ES-I3 (cell line): ENCODE data around the gene SLC8A1.

Experiments
- H3K36me3 ChIP-seq: 2 replicates; pipeline ENCODE4 v1.6.1; 2013; ENCODE audit warnings: mild to moderate bottlenecking, low read length, control low read depth, moderate library complexity; ENCODE audit not compliant: insufficient read depth
- H3K4me1 ChIP-seq: 2 replicates; pipeline ENCODE4 v1.6.1; 2013; ENCODE audit warnings: mild to moderate bottlenecking, control low read depth, low read length; ENCODE audit not compliant: insufficient read depth
- H3K9ac ChIP-seq: 2 replicates; pipeline ENCODE4 v1.6.1; 2013; ENCODE audit warnings: low read depth, mild to moderate bottlenecking, low read length, moderate library complexity
- H3K9me3 ChIP-seq: 2 replicates; pipeline ENCODE4 v1.6.1; 2013; ENCODE audit warnings: mild to moderate bottlenecking, low read length, moderate library complexity; ENCODE audit not compliant: control insufficient read depth, insufficient read depth

Gene SLC8A1

DNA sequence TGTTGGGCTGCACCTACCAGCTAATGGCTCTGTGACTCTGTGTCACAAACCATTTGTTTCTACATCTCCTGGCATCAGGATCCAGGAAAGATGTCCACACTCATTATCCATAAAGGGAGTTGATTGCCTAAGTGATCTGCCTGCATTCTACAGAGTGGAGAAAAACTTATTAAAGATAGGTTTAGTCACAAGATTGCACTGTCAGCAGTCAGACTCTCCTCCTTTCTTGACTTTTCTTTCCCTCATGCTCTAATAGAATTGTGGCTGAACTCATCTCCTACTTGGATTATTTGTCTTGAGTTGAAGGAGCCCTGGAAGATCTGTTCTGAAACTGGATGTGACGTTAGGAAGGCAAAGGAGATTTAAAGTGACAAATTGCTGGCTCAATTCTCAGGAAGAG, 152.7 kb downstream of the SLC8A1 start:
- H3K4me1 ChIP-seq: no peaks in the 10 kb centered on the region
- H3K9me3 ChIP-seq: no peaks in the 10 kb centered on the region
- H3K36me3 ChIP-seq: no peaks in the 10 kb centered on the region
- H3K9ac ChIP-seq: no peak overlapping the region

GRCh38 chr2:40298026-40298425, 153.9 kb downstream of the SLC8A1 start:
- Histone ChIP-seq H3K4me1 (no peaks in the 10 kb centered on the region), H3K9me3 (no peaks in the 10 kb centered on the region), H3K36me3 (no peaks in the 10 kb centered on the region), H3K9ac (no peak overlapping the region)

DNA sequence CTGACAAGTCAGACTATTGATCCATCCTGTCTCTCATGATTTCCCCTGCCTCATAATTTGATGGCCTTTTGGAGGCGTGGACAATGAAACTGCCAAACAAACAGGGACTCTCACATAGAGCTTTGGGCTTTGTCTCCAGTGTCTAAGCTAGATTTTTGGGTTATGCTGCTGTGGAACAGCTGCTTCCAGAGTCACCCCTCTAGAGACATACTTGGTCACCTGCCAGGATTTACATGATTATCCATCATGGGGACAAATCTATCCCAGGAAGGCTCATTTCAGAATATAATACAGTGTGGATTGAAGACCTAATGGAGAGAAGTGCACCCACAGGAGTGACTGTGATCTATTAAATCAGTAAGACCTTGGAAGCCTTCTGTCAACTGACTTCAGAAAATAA, 159.6 kb downstream of the SLC8A1 start:
- no peak overlapping the region for H3K9ac ChIP-seq
- no peaks in the 10 kb centered on the region for H3K4me1 ChIP-seq
- no peaks in the 10 kb centered on the region for H3K9me3 ChIP-seq
- H3K36me3 ChIP-seq: no peaks in the 10 kb centered on the region

DNA sequence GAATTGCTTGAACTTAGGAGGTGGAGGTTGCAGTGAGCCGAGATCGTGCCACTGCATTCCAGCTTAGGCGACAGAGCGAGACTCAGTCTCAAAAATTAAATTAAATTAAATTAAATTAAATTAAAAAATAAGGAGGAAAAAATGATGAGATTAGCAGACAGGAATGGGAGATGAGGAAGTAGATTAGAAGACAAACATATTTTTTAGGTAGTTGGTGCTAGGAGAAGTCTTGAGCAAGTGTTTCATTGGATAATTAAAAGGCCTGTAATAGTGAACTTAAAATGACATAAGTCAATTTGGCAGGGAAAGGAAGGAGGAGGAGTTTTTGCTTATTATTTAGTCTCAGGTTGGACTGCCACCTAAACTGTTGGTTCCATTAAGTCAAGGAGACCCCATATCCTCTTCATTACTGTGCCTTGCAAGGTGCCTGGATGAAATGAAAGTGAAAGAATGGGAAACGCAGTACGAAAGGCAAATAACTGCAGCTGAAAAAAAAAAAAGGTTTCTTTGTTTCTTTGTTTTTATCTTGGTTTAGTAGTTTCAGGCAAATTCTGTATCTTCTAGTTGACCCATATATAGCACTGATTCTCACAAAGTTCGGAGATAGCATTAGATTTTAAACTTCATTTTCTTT, 162.0 kb downstream of the SLC8A1 start:
- Histone ChIP-seq H3K4me1 (no peaks in the 10 kb centered on the region), H3K36me3 (no peaks in the 10 kb centered on the region)

GRCh38 chr2:40287773-40288172, 164.1 kb downstream of the SLC8A1 start:
- no peaks in the 10 kb centered on the region for H3K9me3 ChIP-seq
- no peaks in the 10 kb centered on the region for H3K4me1 ChIP-seq
- no peaks in the 10 kb centered on the region for H3K36me3 ChIP-seq

More for the DNA sequence above, 162.0 kb downstream of the SLC8A1 start:
- Histone ChIP-seq H3K9me3 (no peaks in the 10 kb centered on the region), H3K9ac (no peak overlapping the region)

DNA sequence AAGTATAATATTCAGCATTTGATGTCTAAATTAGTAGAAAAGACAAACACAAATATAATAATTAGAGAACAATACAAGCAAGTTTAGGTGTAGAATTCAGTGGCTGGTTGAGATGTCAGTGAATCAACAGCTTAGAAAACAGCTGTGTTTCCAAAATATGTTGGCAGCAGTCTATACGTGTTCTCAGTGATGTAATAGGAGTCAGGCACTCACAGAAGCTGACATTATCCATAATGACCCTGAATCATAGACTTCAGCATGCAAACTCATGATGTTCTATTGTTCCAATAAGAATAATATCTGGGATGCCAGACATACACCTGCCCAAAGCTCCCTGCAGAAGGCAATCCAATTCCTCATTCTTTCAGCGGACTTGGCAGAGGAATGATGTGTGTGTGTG, 164.7 kb downstream of the SLC8A1 start:
- Histone ChIP-seq H3K36me3 (no peaks in the 10 kb centered on the region), H3K4me1 (no peaks in the 10 kb centered on the region), H3K9me3 (no peaks in the 10 kb centered on the region), H3K9ac (no peak overlapping the region)

More at GRCh38 chr2:40287773-40288172, 164.1 kb downstream of the SLC8A1 start:
- no peak overlapping the region for H3K9ac ChIP-seq

- H3K9ac ChIP-seq: no peak overlapping the region
- H3K4me1 ChIP-seq: no peaks in the 10 kb centered on the region
- H3K36me3 ChIP-seq: no peaks in the 10 kb centered on the region
- no peaks in the 10 kb centered on the region for H3K9me3 ChIP-seq
Observed at GRCh38 chr2:40286721-40287120, 165.2 kb downstream of the SLC8A1 start.

- Histone ChIP-seq H3K9me3 (no peaks in the 10 kb centered on the region), H3K4me1 (no peaks in the 10 kb centered on the region; the same call in none of the 2 replicates), H3K9ac (no peak overlapping the region), H3K36me3 (no peaks in the 10 kb centered on the region)
Observed at GRCh38 chr2:40285391-40285790, 166.5 kb downstream of the SLC8A1 start.

GRCh38 chr2:40284797-40285196, 167.1 kb downstream of the SLC8A1 start:
- H3K4me1 ChIP-seq: no peaks in the 10 kb centered on the region; the same call in none of the 2 replicates
- H3K36me3 ChIP-seq: no peaks in the 10 kb centered on the region
- no peak overlapping the region for H3K9ac ChIP-seq
- H3K9me3 ChIP-seq: no peaks in the 10 kb centered on the region

GRCh38 chr2:40283111-40283909, 168.6 kb downstream of the SLC8A1 start:
- Histone ChIP-seq H3K9ac (no peak overlapping the region), H3K4me1 (no peaks in the 10 kb centered on the region; the same call in none of the 2 replicates), H3K9me3 (no peaks in the 10 kb centered on the region)

GRCh38 chr2:40282428-40282827, 169.5 kb downstream of the SLC8A1 start:
- Histone ChIP-seq H3K36me3 (no peaks in the 10 kb centered on the region), H3K9me3 (no peaks in the 10 kb centered on the region), H3K9ac (no peak overlapping the region), H3K4me1 (no peaks in the 10 kb centered on the region; the same call in none of the 2 replicates)

More at GRCh38 chr2:40283111-40283909, 168.6 kb downstream of the SLC8A1 start:
- H3K36me3 ChIP-seq: no peaks in the 10 kb centered on the region

- no peaks in the 10 kb centered on the region; the same call in none of the 2 replicates for H3K4me1 ChIP-seq
- no peak overlapping the region for H3K9ac ChIP-seq
- no peaks in the 10 kb centered on the region for H3K36me3 ChIP-seq
- H3K9me3 ChIP-seq: no peaks in the 10 kb centered on the region
Observed at GRCh38 chr2:40281021-40281940, 170.6 kb downstream of the SLC8A1 start.

DNA sequence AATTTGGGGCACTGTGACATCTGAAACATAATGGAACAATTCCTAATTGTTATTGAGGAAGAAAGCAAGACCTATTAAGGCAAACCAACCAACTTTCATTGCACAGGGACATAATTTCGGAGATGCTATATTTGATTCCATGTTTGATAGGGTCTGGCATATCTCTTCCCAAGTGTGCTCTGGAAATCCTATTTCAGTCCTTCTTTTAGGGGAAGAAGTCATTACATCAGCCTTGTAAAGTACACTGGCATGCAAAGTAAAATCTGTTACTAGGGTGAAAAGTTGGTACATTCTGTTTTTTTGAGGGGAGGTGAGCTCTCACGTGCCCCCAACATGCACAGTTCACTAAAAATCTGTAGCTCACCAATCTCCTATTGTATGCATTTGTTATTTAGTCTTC, 172.4 kb downstream of the SLC8A1 start:
- Histone ChIP-seq H3K9me3 (no peaks in the 10 kb centered on the region), H3K36me3 (no peaks in the 10 kb centered on the region), H3K9ac (no peak overlapping the region), H3K4me1 (no peaks in the 10 kb centered on the region; the same call in none of the 2 replicates)

- Histone ChIP-seq H3K9me3 (no peaks in the 10 kb centered on the region), H3K4me1 (no peaks in the 10 kb centered on the region; the same call in none of the 2 replicates), H3K36me3 (no peaks in the 10 kb centered on the region), H3K9ac (no peak overlapping the region)
Observed at GRCh38 chr2:40279001-40279400, 172.9 kb downstream of the SLC8A1 start.
